ENCODE results near the gene TSPAN15. TPM values are rescaled to one million over a fixed set of nuclear protein-coding genes. Genes with fewer than 3 reads are reported as not detected.
A peak's percentile ranks its signal among the peaks of the same experiment; 100 is the strongest.

Gene TSPAN15
- total and polyA plus RNA-seq, 2 experiments from 2014 or later, result 0.34 TPM; not detected in 1

- no peaks in the 10 kb centered on the region for H3K79me2 ChIP-seq (ENCODE audit: insufficient read depth)
- no peak overlapping the region for H3K27ac ChIP-seq
- no peak overlapping the region for H3K9ac ChIP-seq
- H3K9me2 ChIP-seq (ENCODE audit: insufficient read depth), result no peaks in the 10 kb centered on the region
- H3K4me2 ChIP-seq (ENCODE audit: unreplicated experiment), result no peak overlapping the region
- peak; percentile 78 for DNase-seq
- H3K36me3 ChIP-seq (ENCODE audit: low read depth), result no peaks in the 10 kb centered on the region
- no peak overlapping the region for H3K4me3 ChIP-seq
- H2AFZ ChIP-seq, result no peak overlapping the region
- no peaks in the 10 kb centered on the region for H3K9me3 ChIP-seq (ENCODE audit: low read depth)
- H3K27me3 ChIP-seq (replicated peaks; ENCODE audit: insufficient read depth), result peaks cover 51% of the 10 kb centered on the region
- TF ChIP-seq EZH2phosphoT487 (IDR thresholded peaks at IDR 0.05; ENCODE audit: insufficient read depth, low read depth) (no peak), EZH2 (IDR thresholded peaks at IDR 0.05; ENCODE audit: insufficient read depth, poor library complexity, severe bottlenecking) (no peak)
- no peaks in the 10 kb centered on the region for H3K4me1 ChIP-seq (ENCODE audit: insufficient read depth)
- in situ Hi-C loops (cut with MboI), result loop anchor here (5.0 kb wide), 1 partner anchor 122 kb away; no protein-coding TSS in a partner anchor
- no peaks in the 10 kb centered on the region for H3F3A ChIP-seq (ENCODE audit: insufficient read depth)
- WGBS, 2 experiments (ENCODE audit: low coverage in 1 of 2, low lambda C conversion rate in 2 of 2, missing lambda C conversion rate in 2 of 2), result 7 to 8% methylated on average over 11 of the region's 11 CpGs
- H4K20me1 ChIP-seq (ENCODE audit: insufficient read depth), result no peaks in the 10 kb centered on the region
Measured at GRCh38 chr10:69515699-69516259, 64.5 kb downstream of the TSPAN15 start.

- Histone ChIP-seq H3K27ac (no peak overlapping the region), H3K9me3 (ENCODE audit: low read depth) (no peaks in the 10 kb centered on the region), H2AFZ (no peak overlapping the region), H3K4me3 (no peak overlapping the region), H3K4me1 (ENCODE audit: insufficient read depth) (no peaks in the 10 kb centered on the region), H3K9ac (no peak overlapping the region), H3K4me2 (ENCODE audit: unreplicated experiment) (no peak overlapping the region), H3K9me2 (ENCODE audit: insufficient read depth) (no peaks in the 10 kb centered on the region), H3F3A (ENCODE audit: insufficient read depth) (no peaks in the 10 kb centered on the region), H3K79me2 (ENCODE audit: insufficient read depth) (no peaks in the 10 kb centered on the region), H3K27me3 (replicated peaks; ENCODE audit: insufficient read depth) (peaks cover 46% of the 10 kb centered on the region), H3K36me3 (ENCODE audit: low read depth) (no peaks in the 10 kb centered on the region), H4K20me1 (ENCODE audit: insufficient read depth) (no peaks in the 10 kb centered on the region)
- in situ Hi-C loops (cut with MboI), result loop anchor here (5.0 kb wide), 1 partner anchor 121 kb away; no protein-coding TSS in a partner anchor
- WGBS, 2 experiments (ENCODE audit: low coverage in 1 of 2, low lambda C conversion rate in 2 of 2, missing lambda C conversion rate in 2 of 2), result 3 to 12% methylated on average over 3 of the region's 3 CpGs
- DNase-seq, result peak; percentile 6
- TF ChIP-seq EZH2phosphoT487 (IDR thresholded peaks at IDR 0.05; ENCODE audit: insufficient read depth, low read depth), result no peak
- TF ChIP-seq EZH2 (IDR thresholded peaks at IDR 0.05; ENCODE audit: insufficient read depth, poor library complexity, severe bottlenecking), result no peak
Measured at GRCh38 chr10:69516316-69516715, 65.1 kb downstream of the TSPAN15 start.

DNA sequence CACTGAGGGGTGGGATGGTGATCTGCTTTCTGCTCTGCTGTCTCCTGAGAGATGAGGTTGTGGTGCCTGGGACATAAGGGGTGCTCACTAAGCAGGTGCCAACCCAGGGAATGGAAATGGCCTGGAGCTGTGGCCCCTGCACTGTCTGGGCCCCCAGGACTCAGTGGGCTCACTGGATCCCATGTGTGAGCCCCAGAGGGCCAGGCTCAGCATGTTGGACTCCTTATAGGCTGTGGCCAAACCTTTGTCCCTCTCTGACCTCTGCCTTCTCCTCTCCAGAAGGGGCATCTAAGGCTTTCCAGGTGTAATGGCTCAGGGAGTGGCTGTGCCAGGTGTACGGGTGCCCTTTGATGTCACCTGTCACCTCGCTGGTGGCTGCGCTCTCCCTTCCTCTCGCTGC is 65.5 kb downstream of the TSPAN15 start:
- no peak for DNase-seq
- no peak overlapping the region for H2AFZ ChIP-seq
- H3K4me2 ChIP-seq (ENCODE audit: unreplicated experiment), result no peak overlapping the region
- peaks cover 41% of the 10 kb centered on the region for H3K27me3 ChIP-seq (replicated peaks; ENCODE audit: insufficient read depth)
- in situ Hi-C loops (cut with MboI), result loop anchor here (5.0 kb wide), 1 partner anchor 121 kb away; no protein-coding TSS in a partner anchor
- H3K27ac ChIP-seq, result no peak overlapping the region
- no peaks in the 10 kb centered on the region for H3F3A ChIP-seq (ENCODE audit: insufficient read depth)
- H3K79me2 ChIP-seq (ENCODE audit: insufficient read depth), result no peaks in the 10 kb centered on the region
- H3K4me1 ChIP-seq (ENCODE audit: insufficient read depth), result no peaks in the 10 kb centered on the region
- H4K20me1 ChIP-seq (ENCODE audit: insufficient read depth), result no peaks in the 10 kb centered on the region
- no peak for TF ChIP-seq EZH2phosphoT487 (IDR thresholded peaks at IDR 0.05; ENCODE audit: insufficient read depth, low read depth)
- TF ChIP-seq EZH2 (IDR thresholded peaks at IDR 0.05; ENCODE audit: insufficient read depth, poor library complexity, severe bottlenecking), result no peak
- no peaks in the 10 kb centered on the region for H3K9me3 ChIP-seq (ENCODE audit: low read depth)
- 52 to 62% methylated on average over 3 to 4 of the region's 4 CpGs for WGBS, 2 experiments (ENCODE audit: low coverage in 1 of 2, low lambda C conversion rate in 2 of 2, missing lambda C conversion rate in 2 of 2)
- no peaks in the 10 kb centered on the region for H3K9me2 ChIP-seq (ENCODE audit: insufficient read depth)
- H3K4me3 ChIP-seq, result no peak overlapping the region
- no peak overlapping the region for H3K9ac ChIP-seq
- no peaks in the 10 kb centered on the region for H3K36me3 ChIP-seq (ENCODE audit: low read depth)

- Histone ChIP-seq H3K4me3 (no peak overlapping the region), H3K79me2 (ENCODE audit: insufficient read depth) (no peaks in the 10 kb centered on the region), H3K9me2 (ENCODE audit: insufficient read depth) (no peaks in the 10 kb centered on the region), H2AFZ (no peak overlapping the region), H4K20me1 (ENCODE audit: insufficient read depth) (no peaks in the 10 kb centered on the region), H3K4me1 (ENCODE audit: insufficient read depth) (no peaks in the 10 kb centered on the region), H3K4me2 (ENCODE audit: unreplicated experiment) (no peak overlapping the region), H3K27ac (no peak overlapping the region), H3K9ac (no peak overlapping the region), H3K36me3 (ENCODE audit: low read depth) (no peaks in the 10 kb centered on the region), H3K27me3 (replicated peaks; ENCODE audit: insufficient read depth) (peaks cover 41% of the 10 kb centered on the region), H3F3A (ENCODE audit: insufficient read depth) (no peaks in the 10 kb centered on the region), H3K9me3 (ENCODE audit: low read depth) (no peaks in the 10 kb centered on the region)
- in situ Hi-C loops (cut with MboI), result loop anchor here (5.0 kb wide), 1 partner anchor 120 kb away; no protein-coding TSS in a partner anchor
- no peak for TF ChIP-seq EZH2 (IDR thresholded peaks at IDR 0.05; ENCODE audit: insufficient read depth, poor library complexity, severe bottlenecking)
- DNase-seq, result no peak
- WGBS, 2 experiments (ENCODE audit: low coverage in 1 of 2, low lambda C conversion rate in 2 of 2, missing lambda C conversion rate in 2 of 2), result 49 to 52% methylated on average over 9 of the region's 9 CpGs
Measured at GRCh38 chr10:69517271-69517848, 66.1 kb downstream of the TSPAN15 start.

Data from GM23248 (cell line).